Prostate gland (tissue), 2 donors: ENCODE results near the gene CLN3. TPM values are rescaled to one million over a fixed set of nuclear protein-coding genes. Genes with fewer than 3 reads are reported as not detected.

Experiments
- DNase-seq: peaks from one replicate; pipeline ENCODE4 v3.0.0-alpha.2; 2019; ENCODE audit warnings: low spot score
- H3K27ac ChIP-seq, 2 donors: fragments of 200-600 bp; sonication (generic); 2 replicates each; pipeline ENCODE4 v1.5.1; 2017 to 2019
- H3K27me3 ChIP-seq: fragments of 200-600 bp; sonication (generic); replicated peaks from 2 replicates; pipeline ENCODE4 v1.5.1; 2019; ENCODE audit not compliant: insufficient read depth
- H3K36me3 ChIP-seq, 2 donors: fragments of 200-600 bp; sonication (generic); 1 replicate in 1 of 2; 2 replicates in 1 of 2; pipeline versions ENCODE4 v1.5.1 to v1.8.1; 2017 to 2019
- H3K4me1 ChIP-seq: fragments of 200-600 bp; sonication (generic); replicated peaks from 2 replicates; pipeline ENCODE4 v1.5.1; 2019
- H3K4me3 ChIP-seq, 2 donors: fragments of 200-600 bp; sonication (generic); 2 replicates each; pipeline ENCODE4 v1.5.1; 2017 to 2019
- H3K9me3 ChIP-seq: fragments of 200-600 bp; sonication (generic); 2 replicates; pipeline ENCODE4 v1.5.1; 2017
- POLR2A ChIP-seq: fragments of 450-650 bp; IDR thresholded peaks from one replicate; pipeline ENCODE4 v1.6.1; 2016; ENCODE audit warnings: antibody characterized with exemption, mild to moderate bottlenecking
- POLR2AphosphoS5 ChIP-seq: sonication (generic); formaldehyde crosslinking; IDR thresholded peaks from one replicate; pipeline ENCODE4 v1.6.1; 2017; ENCODE audit warnings: antibody characterized with exemption
- WGBS: methylation state at CpG from one replicate; pipeline ENCODE4 v1.1.5; 2018; 5-methylcytosine and 5-hydroxymethylcytosine counted together
- intact Hi-C: fragments of 100-400 bp; cut with DNase I; formaldehyde crosslinking; loops from one replicate; pipeline ENCODE4 v1.14.2; 2022
- total RNA-seq, 2 donors: library from RNA; depleted of rRNA; stranded (reverse); fragments of >200 nt; gene quantifications; one replicate each; pipeline ENCODE4 v1.1.0, GENCODE V29; 2016
- TF ChIP-seq, protein P1 (sequence below), 4 experiments: fragments of 200-600 bp in 2 of 4; fragments of 450-650 bp in 2 of 4; sonication (generic) in 2 of 4; IDR thresholded peaks; 1 replicate in 3 of 4; 2 replicates in 1 of 4; pipeline ENCODE4 v1.5.1; 2016 to 2019; ENCODE audit warnings: antibody characterized with exemption in 4 of 4, mild to moderate bottlenecking in 2 of 4, moderate library complexity in 2 of 4

CLN3 gene
- total RNA-seq, result 10 to 100 TPM; 30.6 to 47.3 TPM

DNA sequence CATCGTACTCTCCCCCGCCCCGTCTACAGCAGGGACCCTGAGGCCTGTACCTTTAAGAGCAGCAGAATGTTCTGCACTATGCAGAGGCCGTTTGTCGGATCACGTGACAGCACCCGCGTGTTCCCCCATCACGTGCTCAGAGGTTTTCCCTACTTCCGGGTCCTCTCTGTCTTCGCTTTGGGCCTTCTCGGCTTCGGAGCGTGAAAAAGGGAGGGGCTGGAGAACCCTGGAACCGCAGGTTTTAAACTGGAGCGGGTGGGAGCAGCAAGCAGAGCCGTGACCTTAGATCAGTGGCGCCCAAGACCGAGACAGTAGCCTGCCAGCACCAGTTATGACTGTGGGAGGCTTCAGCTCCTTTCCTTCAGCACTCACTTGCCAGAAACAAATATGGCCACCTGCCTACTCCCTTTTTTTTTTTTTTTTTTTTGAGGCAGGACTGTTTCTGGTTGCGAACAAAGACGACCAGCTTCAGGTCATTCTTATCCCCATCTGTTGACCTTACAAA, at the start of gene CLN3:
CLN3 (minus strand) TSS at position 105 of the 505 bp plus-strand sequence. CDS start 315 bp downstream, outside the sequence.
- Histone ChIP-seq H3K4me3 (peak within 1 kb of the TSS; percentile 73 to 95), H3K27ac (peak within 1 kb of the TSS; percentile 91 to 94), H3K4me1 (no peaks in the 10 kb centered on the region), H3K27me3 (no peaks in the 10 kb centered on the region), H3K9me3 (no peaks in the 10 kb centered on the region), H3K36me3 (peaks cover 3 to 6% of the 10 kb centered on the region in 2 donors)
- peak; percentile 50 for TF ChIP-seq POLR2A
- peak; percentile 93 for TF ChIP-seq POLR2AphosphoS5
- TF ChIP-seq, protein P1, sequence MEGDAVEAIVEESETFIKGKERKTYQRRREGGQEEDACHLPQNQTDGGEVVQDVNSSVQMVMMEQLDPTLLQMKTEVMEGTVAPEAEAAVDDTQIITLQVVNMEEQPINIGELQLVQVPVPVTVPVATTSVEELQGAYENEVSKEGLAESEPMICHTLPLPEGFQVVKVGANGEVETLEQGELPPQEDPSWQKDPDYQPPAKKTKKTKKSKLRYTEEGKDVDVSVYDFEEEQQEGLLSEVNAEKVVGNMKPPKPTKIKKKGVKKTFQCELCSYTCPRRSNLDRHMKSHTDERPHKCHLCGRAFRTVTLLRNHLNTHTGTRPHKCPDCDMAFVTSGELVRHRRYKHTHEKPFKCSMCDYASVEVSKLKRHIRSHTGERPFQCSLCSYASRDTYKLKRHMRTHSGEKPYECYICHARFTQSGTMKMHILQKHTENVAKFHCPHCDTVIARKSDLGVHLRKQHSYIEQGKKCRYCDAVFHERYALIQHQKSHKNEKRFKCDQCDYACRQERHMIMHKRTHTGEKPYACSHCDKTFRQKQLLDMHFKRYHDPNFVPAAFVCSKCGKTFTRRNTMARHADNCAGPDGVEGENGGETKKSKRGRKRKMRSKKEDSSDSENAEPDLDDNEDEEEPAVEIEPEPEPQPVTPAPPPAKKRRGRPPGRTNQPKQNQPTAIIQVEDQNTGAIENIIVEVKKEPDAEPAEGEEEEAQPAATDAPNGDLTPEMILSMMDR (IDR thresholded peaks at IDR 0.05), result no peak
- WGBS, result 1% methylated on average over 21 of the region's 21 CpGs
- DNase-seq, result peak; percentile 91
- intact Hi-C loops, result loop anchor here (5.0 to 10.0 kb wide), 3 partner anchors 45 to 123 kb away; partner anchors contain the start of genes NUPR1, SGF29 and SULT1A1

DNA sequence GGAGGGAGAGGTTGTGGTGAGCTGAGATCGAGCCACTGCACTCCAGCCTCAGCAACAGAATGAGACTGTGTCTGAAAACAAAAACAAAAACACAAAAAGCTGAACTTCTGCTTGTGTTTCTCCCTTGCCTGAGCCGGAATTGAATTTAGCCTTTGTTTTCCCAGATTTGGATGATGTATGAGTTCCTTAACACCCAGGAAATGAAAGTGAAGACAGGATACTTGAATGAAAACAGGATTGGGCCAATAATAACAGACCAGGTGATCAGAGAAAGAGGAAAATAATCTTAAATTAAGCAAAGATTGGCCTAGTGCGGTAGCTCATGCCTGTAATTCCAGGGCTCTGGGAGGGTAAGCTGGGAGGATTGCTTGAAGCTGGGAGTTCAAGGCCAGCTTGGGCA, 48.5 kb upstream of the CLN3 start:
- Histone ChIP-seq H3K4me1 (no peaks in the 10 kb centered on the region), H3K4me3 (no peak overlapping the region), H3K27ac (peak overlapping the region; percentile 94 to 95), H3K9me3 (no peaks in the 10 kb centered on the region), H3K27me3 (no peaks in the 10 kb centered on the region), H3K36me3 (no peaks in the 10 kb centered on the region)
- 77% methylated on average over 3 of the region's 3 CpGs for WGBS
- intact Hi-C loops, result no loop called here
- DNase-seq, result no peak
- TF ChIP-seq POLR2AphosphoS5, result no peak
- TF ChIP-seq, protein P1 (IDR thresholded peaks at IDR 0.05), result no peak
- TF ChIP-seq POLR2A, result no peak

DNA sequence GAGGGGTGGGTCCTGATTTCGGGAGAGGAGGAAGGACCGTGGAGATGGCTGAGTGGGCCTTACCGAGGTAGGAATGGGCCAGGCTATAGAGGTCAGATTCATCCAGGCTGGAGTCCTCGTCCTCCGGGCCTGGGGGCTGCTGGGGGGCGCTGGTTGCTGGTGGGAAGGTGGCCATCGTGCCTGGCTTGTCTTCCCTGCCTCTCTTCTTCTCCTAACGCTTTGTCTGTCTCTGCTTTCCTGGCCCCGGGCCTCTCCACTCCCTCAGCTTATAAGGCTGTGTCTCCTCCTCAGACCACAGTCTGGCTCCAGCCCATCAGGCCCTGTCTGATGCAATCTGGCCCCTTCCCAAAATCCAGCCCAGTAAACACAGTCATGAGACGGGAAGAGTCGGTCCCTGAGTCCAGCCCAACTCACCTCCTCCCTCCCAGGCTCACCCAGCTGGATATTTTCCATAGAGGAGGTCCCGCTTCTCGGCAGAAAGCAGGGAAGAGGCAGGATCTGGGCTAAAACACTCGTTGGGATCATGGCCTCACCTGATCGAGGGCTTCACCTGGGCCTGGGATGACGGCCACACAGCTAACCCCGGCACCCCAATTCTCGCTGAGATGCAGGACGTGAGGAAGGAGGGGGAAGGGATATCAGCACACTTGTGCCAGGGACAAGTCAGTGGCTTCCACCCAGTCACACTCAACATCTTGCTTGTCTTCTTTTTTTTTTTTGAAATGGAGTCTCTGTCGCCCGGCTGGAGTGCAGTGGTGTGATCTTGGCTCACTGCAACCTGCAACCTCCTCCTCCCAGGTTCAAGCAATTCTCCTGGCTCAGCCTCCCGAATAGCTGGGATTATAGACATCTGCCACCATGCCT, 47.1 kb upstream of the CLN3 start, which contains the start of gene NUPR1:
NUPR1 (minus strand) TSS at position 242 of the 864 bp plus-strand sequence; CDS start at position 175, 67 bp downstream.
- H3K36me3 ChIP-seq, result no peaks in the 10 kb centered on the region
- no peaks in the 10 kb centered on the region for H3K27me3 ChIP-seq
- TF ChIP-seq POLR2AphosphoS5 (peak; percentile 100), POLR2A (peak; percentile 93)
- TF ChIP-seq, protein P1 (IDR thresholded peaks at IDR 0.05), result no peak
- H3K27ac ChIP-seq, result peak within 1 kb of the TSS; percentile 94 to 95
- no peaks in the 10 kb centered on the region for H3K4me1 ChIP-seq
- no peaks in the 10 kb centered on the region for H3K9me3 ChIP-seq
- WGBS, result 7% methylated on average over 22 of the region's 22 CpGs
- peak; percentile 99 for DNase-seq
- H3K4me3 ChIP-seq, result peak within 1 kb of the TSS; percentile 36 to 49
- intact Hi-C loops, result loop anchor here (5.0 kb wide), 1 partner anchor 47 kb away; the partner anchor contains the start of genes APOBR and CLN3

DNA sequence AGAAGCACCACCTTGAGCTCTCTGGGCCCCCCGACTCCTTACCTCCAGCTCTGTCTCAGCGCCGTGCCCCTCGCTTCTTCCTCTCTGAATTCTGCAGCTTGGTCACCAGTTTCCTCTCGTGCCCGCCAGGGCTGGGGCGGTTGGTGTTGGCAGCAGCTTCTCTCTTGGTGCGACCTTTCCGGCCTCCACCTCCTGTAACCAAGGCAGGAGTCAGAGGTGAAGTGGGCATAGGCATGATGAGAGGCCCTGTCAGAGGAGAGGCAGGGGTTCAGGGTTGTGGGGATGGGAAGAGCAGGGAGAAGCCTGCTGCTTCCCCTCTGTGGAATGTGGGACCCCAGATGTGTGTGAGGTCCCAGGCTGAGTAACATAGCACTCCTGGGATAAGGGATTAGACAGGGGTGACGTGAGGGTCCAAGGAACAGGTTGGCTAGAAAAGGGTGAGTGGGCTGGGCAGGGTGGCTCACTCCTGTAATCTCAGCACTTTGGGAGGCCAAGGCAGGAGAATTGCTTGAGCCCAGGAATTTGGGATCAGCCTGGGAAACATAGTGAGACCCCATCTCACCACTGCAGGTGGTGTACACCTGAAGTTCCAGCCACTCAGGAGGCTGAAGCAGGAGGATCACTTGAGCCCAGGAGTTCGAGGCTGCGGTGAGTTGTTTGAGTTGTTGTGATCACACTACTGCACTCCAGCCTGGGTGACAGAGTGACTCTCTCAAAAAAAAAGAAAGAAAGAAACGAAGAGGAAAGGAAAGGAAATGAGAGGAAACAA, 46.3 kb upstream of the CLN3 start:
- no peaks in the 10 kb centered on the region for H3K27me3 ChIP-seq
- peak overlapping the region; percentile 94 to 95 for H3K27ac ChIP-seq
- no peak for DNase-seq
- TF ChIP-seq POLR2AphosphoS5, result no peak
- TF ChIP-seq, protein P1 (IDR thresholded peaks at IDR 0.05), result no peak
- TF ChIP-seq POLR2A, result no peak
- intact Hi-C loops, result loop anchor here (5.0 kb wide), 1 partner anchor 46 kb away; the partner anchor contains the start of genes APOBR and CLN3
- no peaks in the 10 kb centered on the region for H3K4me1 ChIP-seq
- WGBS, result 78% methylated on average over 13 of the region's 13 CpGs
- no peaks in the 10 kb centered on the region for H3K36me3 ChIP-seq
- H3K9me3 ChIP-seq, result no peaks in the 10 kb centered on the region
- H3K4me3 ChIP-seq, result peak overlapping the region; percentile 36 to 49
